ENCODE results near the gene OR5D18.
"Not testable (repeated sequence)": the region's sequence is repeated elsewhere in the genome, so short reads cannot be mapped to it uniquely, and the experiment has no call there.

OR5D18 gene

GRCh38 chr11:55819330-55819729, at the start of gene OR5D18:
TSS of gene OR5D18 (plus strand) at chr11:55819630. CDS start at chr11:55819630, 0 bp downstream.
- DNase-seq: no peak

GRCh38 chr11:55773138-55773537, 46.3 kb upstream of the OR5D18 start, which contains the start of gene OR5D13:
TSS of gene OR5D13 (plus strand) at chr11:55773438. CDS start at chr11:55773438, 0 bp downstream.
- DNase-seq: no peak

- no peak for DNase-seq
Measured at GRCh38 chr11:55791606-55792005, 27.8 kb upstream of the OR5D18 start.

- DNase-seq: no peak
Measured at GRCh38 chr11:55793321-55793720, 26.1 kb upstream of the OR5D18 start.

- DNase-seq: no peak
Measured at GRCh38 chr11:55795256-55795655, 24.2 kb upstream of the OR5D18 start, which contains the start of gene OR5D14. TSS of gene OR5D14 (plus strand) at chr11:55795556. CDS start at chr11:55795556, 0 bp downstream.

- no peak for DNase-seq
Measured at GRCh38 chr11:55806248-55806647, 13.2 kb upstream of the OR5D18 start.

- no peak for DNase-seq
Measured at GRCh38 chr11:55811067-55811466, 8.4 kb upstream of the OR5D18 start, which contains the start of gene OR5L1. TSS of gene OR5L1 (plus strand) at chr11:55811367. CDS start at chr11:55811467, 100 bp downstream.

- DNase-seq: no peak
Measured at GRCh38 chr11:55826919-55827318, 7.5 kb downstream of the OR5D18 start, which contains the start of gene OR5L2. TSS of gene OR5L2 (plus strand) at chr11:55827219. CDS start at chr11:55827219, 0 bp downstream.

- DNase-seq: no peak
Measured at GRCh38 chr11:55838452-55838851, 19.0 kb downstream of the OR5D18 start, which contains the start of gene OR5D16. TSS of gene OR5D16 (plus strand) at chr11:55838752. CDS start at chr11:55838752, 0 bp downstream.

- no peak for DNase-seq
Measured at GRCh38 chr11:55847453-55847852, 28.0 kb downstream of the OR5D18 start.

GRCh38 chr11:55849037-55849436, 29.6 kb downstream of the OR5D18 start:
- no peak for DNase-seq

GRCh38 chr11:55852141-55852540, 32.7 kb downstream of the OR5D18 start:
- no peak for DNase-seq

- DNase-seq: no peak
Measured at GRCh38 chr11:55854704-55855103, 35.3 kb downstream of the OR5D18 start.

GRCh38 chr11:55867354-55867753, 47.9 kb downstream of the OR5D18 start:
- DNase-seq: not testable (repeated sequence)

Measured in activated CD4-positive, alpha-beta T cell treated with anti-CD3 and anti-CD28 coated beads, Interleukin-2, amount 50 U/mL, for 16 hours (primary cell).